Trophoblast cell (in vitro differentiated cells and primary cell): Measurements from ENCODE around the gene TEKTIP1.

ENCODE experiments used
- DNase-seq, 2 donors: peaks; one replicate each; pipeline ENCODE4 v3.0.0-alpha.2; 2016
- H2AFZ ChIP-seq: 2 replicates; pipeline ENCODE4 v1.6.1; 2013; ENCODE audit warnings: low read length, moderate library complexity, mild to moderate bottlenecking; ENCODE audit not compliant: insufficient read depth, poor library complexity
- H2AK5ac ChIP-seq: 2 replicates; pipeline ENCODE4 v1.6.1; 2013; ENCODE audit warnings: mild to moderate bottlenecking, low read length
- H2BK120ac ChIP-seq: 2 replicates; pipeline ENCODE4 v1.6.1; 2013; ENCODE audit warnings: low read length, mild to moderate bottlenecking, moderate library complexity; ENCODE audit not compliant: insufficient read depth, poor library complexity
- H2BK12ac ChIP-seq: 2 replicates; pipeline ENCODE4 v1.6.1; 2013; ENCODE audit warnings: mild to moderate bottlenecking, low read length, moderate library complexity
- H2BK5ac ChIP-seq: 2 replicates; pipeline ENCODE4 v1.6.1; 2013; ENCODE audit warnings: low read length, low read depth, moderate library complexity, mild to moderate bottlenecking; ENCODE audit not compliant: poor library complexity
- H3K14ac ChIP-seq: 2 replicates; pipeline ENCODE4 v1.6.1; 2013; ENCODE audit warnings: mild to moderate bottlenecking, low read length
- H3K18ac ChIP-seq: 2 replicates; pipeline ENCODE4 v1.6.1; 2013; ENCODE audit warnings: mild to moderate bottlenecking, low read length
- H3K23ac ChIP-seq: 2 replicates; pipeline ENCODE4 v1.6.1; 2013; ENCODE audit warnings: low read length
- H3K27ac ChIP-seq: 2 replicates; pipeline ENCODE4 v1.5.1; 2013; ENCODE audit warnings: low read depth, mild to moderate bottlenecking, inconsistent platforms, low read length, moderate library complexity
- H3K27me3 ChIP-seq: 2 replicates; pipeline ENCODE4 v1.6.1; 2013; ENCODE audit warnings: inconsistent platforms, mild to moderate bottlenecking, low read length, moderate library complexity; ENCODE audit not compliant: insufficient read depth
- H3K36me3 ChIP-seq, 2 experiments: 1 replicate in 1 of 2; 2 replicates in 1 of 2; pipeline ENCODE4 v1.6.1; 2013; ENCODE audit warnings: low read length in 2 of 2, mild to moderate bottlenecking in 2 of 2, moderate library complexity in 1 of 2; ENCODE audit not compliant: insufficient read depth in 2 of 2, control insufficient read depth in 1 of 2
- H3K4ac ChIP-seq: 2 replicates; pipeline ENCODE4 v1.6.1; 2013; ENCODE audit warnings: low read depth, mild to moderate bottlenecking, low read length, moderate library complexity
- H3K4me1 ChIP-seq, 2 experiments: 1 replicate in 1 of 2; 2 replicates in 1 of 2; pipeline ENCODE4 v1.6.1; 2013; ENCODE audit warnings: low read length in 2 of 2, mild to moderate bottlenecking in 2 of 2, moderate library complexity in 1 of 2; ENCODE audit not compliant: insufficient read depth in 2 of 2, control insufficient read depth in 1 of 2
- H3K4me2 ChIP-seq: 2 replicates; pipeline ENCODE4 v1.6.1; 2013; ENCODE audit warnings: inconsistent platforms, mild to moderate bottlenecking, low read length, moderate library complexity
- H3K4me3 ChIP-seq: 2 replicates; pipeline ENCODE4 v1.5.1; 2013; ENCODE audit warnings: mild to moderate bottlenecking, low read depth, low read length, inconsistent platforms
- H3K79me1 ChIP-seq: one replicate; pipeline ENCODE4 v1.6.1; 2013; ENCODE audit warnings: low read length
- H3K79me2 ChIP-seq: 2 replicates; pipeline ENCODE4 v1.6.1; 2013; ENCODE audit warnings: low read length, mild to moderate bottlenecking; ENCODE audit not compliant: control insufficient read depth, insufficient read depth, poor library complexity
- H3K9ac ChIP-seq: 2 replicates; pipeline ENCODE4 v1.6.1; 2013; ENCODE audit warnings: mild to moderate bottlenecking, low read length
- H3K9me3 ChIP-seq: 2 replicates; pipeline ENCODE4 v1.6.1; 2013; ENCODE audit warnings: low read depth, mild to moderate bottlenecking, control low read depth, inconsistent platforms, low read length; ENCODE audit not compliant: insufficient read depth
- H4K12ac ChIP-seq: 2 replicates; pipeline ENCODE4 v1.6.1; 2013; ENCODE audit warnings: low read depth, mild to moderate bottlenecking, low read length, moderate library complexity
- H4K8ac ChIP-seq: 2 replicates; pipeline ENCODE4 v1.6.1; 2013; ENCODE audit warnings: low read depth, mild to moderate bottlenecking, low read length, moderate library complexity
- H4K91ac ChIP-seq: one replicate; pipeline ENCODE4 v1.6.1; 2013; ENCODE audit warnings: low read depth, mild to moderate bottlenecking, low read length, moderate library complexity
- WGBS: extraction: QIAGEN DNeasy Blood & Tissue Kit; methylation state at CpG from one replicate; pipeline ENCODE4 v1.1.7; 2013; ENCODE audit warnings: missing lambda C conversion rate; ENCODE audit not compliant: insufficient read length, insufficient coverage; ENCODE audit errors: extremely low coverage; 5-methylcytosine and 5-hydroxymethylcytosine counted together

Gene TEKTIP1

DNA sequence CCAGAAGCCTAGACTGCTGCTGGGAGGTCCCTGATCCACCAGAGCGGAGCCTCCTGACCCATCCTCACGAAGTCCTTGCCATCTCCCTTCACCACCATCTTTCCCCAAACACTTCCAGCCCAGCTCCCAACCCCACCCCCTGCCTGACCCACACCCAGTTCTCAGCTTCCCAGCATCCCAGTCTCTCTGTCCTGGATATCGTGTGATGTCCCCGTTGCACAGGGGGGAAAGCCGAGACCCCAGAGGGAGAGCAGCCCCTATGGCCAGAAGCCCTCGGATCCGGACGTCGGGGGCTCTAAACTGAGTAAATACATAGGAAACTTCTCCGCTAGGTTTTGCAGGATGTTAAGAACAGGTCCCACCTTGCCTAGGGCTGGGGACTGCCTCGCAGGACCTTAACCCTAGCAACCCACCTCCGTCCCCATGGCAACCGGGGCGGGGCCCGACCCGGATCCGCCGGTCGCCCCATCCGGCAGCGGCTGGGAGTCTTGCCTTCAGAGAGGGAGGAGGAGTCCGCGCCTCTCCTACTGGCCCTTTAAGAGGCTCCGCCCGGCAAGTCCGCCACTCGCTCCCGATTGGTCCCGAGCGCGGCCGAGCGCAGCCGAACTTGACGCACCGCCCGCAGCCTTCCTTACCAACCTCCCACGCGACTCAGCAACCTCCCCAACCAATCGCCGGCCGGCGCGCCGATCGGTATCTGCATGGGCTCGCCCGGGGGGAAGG lies 33.3 kb downstream of the TEKTIP1 start:
- H3K4ac ChIP-seq, result peak overlapping the region; percentile 35
- H3K4me2 ChIP-seq, result peak overlapping the region; percentile 61
- peak overlapping the region; percentile 36 for H2BK120ac ChIP-seq
- peak overlapping the region; percentile 73 for H4K91ac ChIP-seq
- peak overlapping the region; percentile 74 for H3K18ac ChIP-seq
- peaks cover 20% of the 10 kb centered on the region in 2 experiments for H3K36me3 ChIP-seq
- no peak overlapping the region for H3K4me3 ChIP-seq
- DNase-seq, result peak; percentile 100
- peak overlapping the region; percentile 59 for H4K12ac ChIP-seq
- no CpG with 5 or more reads among the region's 48 CpGs for whole genome bisulfite sequencing
- H3K4me1 ChIP-seq, result peaks cover 17 to 20% of the 10 kb centered on the region in 2 experiments
- peak overlapping the region; percentile 45 for H2AFZ ChIP-seq
- H3K23ac ChIP-seq, result no peak overlapping the region
- H2BK5ac ChIP-seq, result peak overlapping the region; percentile 33
- peak overlapping the region; percentile 60 for H2AK5ac ChIP-seq
- H2BK12ac ChIP-seq, result peak overlapping the region; percentile 69
- H4K8ac ChIP-seq, result peak overlapping the region; percentile 76
- H3K27ac ChIP-seq, result peak overlapping the region; percentile 31
- peaks cover 8% of the 10 kb centered on the region for H3K79me2 ChIP-seq
- peaks cover 2% of the 10 kb centered on the region for H3K9me3 ChIP-seq
- no peak overlapping the region for H3K9ac ChIP-seq
- no peaks in the 10 kb centered on the region for H3K27me3 ChIP-seq
- H3K79me1 ChIP-seq, result peaks cover 13% of the 10 kb centered on the region
- peak overlapping the region; percentile 62 for H3K14ac ChIP-seq

DNA sequence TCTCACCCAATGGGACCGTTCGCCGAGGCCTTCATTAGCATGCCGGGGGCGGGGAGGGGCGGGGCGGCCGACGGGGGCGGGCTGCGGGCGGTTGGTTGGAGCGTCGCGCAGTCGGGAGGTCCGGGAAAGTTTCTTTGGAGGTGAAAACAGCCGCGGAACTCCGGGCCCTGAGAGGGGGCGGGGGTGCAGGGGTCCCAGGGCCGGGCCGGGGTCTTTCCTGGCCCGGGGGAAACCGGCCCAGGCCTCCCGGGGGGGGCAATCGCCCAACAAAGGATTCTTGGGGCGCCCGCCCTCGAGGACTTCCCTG lies 33.8 kb downstream of the TEKTIP1 start, which contains the start of gene HMG20B:
Gene HMG20B, plus strand, starts transcription at position 90 of the 307 bp plus-strand sequence. CDS start 366 bp downstream, outside the sequence.
- Histone ChIP-seq H3K9me3 (peaks cover 2% of the 10 kb centered on the region), H4K8ac (peak within 1 kb of the TSS; percentile 81), H3K23ac (no peak within 1 kb of the TSS), H3K9ac (peak within 1 kb of the TSS; percentile 85), H3K36me3 (peaks cover 20 to 23% of the 10 kb centered on the region in 2 experiments), H2AK5ac (peak within 1 kb of the TSS; percentile 60), H3K4me2 (peak within 1 kb of the TSS; percentile 98), H3K79me1 (peaks cover 13% of the 10 kb centered on the region), H3K4ac (peak within 1 kb of the TSS; percentile 80), H3K14ac (peak within 1 kb of the TSS; percentile 86), H3K79me2 (peaks cover 8% of the 10 kb centered on the region), H3K27ac (peak within 1 kb of the TSS; percentile 31), H2AFZ (peak within 1 kb of the TSS; percentile 45), H2BK12ac (peak within 1 kb of the TSS; percentile 69), H2BK5ac (peak within 1 kb of the TSS; percentile 82), H3K4me3 (peak within 1 kb of the TSS; percentile 80), H3K27me3 (no peaks in the 10 kb centered on the region), H4K91ac (peak within 1 kb of the TSS; percentile 81), H3K4me1 (peaks cover 17 to 20% of the 10 kb centered on the region in 2 experiments), H2BK120ac (peak within 1 kb of the TSS; percentile 86), H4K12ac (peak within 1 kb of the TSS; percentile 82), H3K18ac (peak within 1 kb of the TSS; percentile 98)
- WGBS, result no CpG with 5 or more reads among the region's 30 CpGs
- DNase-seq, result no peak

DNA sequence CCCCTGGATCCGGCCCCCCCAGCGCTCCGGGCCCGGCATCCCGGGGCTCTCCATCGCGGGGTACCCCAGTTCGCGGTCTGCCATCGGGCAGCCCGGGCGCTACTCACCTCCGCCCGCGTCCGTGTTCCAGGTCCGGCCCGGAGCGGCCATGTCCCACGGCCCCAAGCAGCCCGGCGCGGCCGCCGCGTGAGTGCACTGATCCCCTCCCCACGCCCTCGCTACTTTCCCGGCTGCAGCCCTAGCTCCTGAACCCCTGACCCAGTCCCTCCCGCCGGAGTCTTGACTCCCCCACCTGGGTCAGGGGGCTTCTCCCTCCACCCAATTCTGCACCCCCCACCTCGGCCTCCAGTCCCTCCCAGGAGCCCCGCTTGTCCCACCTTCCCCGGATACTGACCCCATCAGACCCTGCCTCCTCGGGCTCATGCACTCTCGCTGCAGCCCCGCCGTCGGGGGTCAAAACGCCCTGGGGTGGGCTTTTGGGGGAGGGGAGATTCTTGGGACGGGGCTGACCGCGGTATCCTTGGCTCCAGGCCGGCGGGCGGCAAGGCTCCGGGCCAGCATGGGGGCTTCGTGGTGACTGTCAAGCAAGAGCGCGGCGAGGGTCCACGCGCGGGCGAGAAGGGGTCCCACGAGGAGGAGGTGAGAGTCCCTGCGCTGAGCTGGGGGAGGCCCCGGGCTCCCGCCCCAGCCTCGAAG lies 34.3 kb downstream of the TEKTIP1 start:
- Histone ChIP-seq H3K4me2 (peak overlapping the region; percentile 98), H2AK5ac (peak overlapping the region; percentile 52), H2AFZ (no peak overlapping the region), H2BK5ac (peak overlapping the region; percentile 82), H4K91ac (peak overlapping the region; percentile 81), H2BK12ac (no peak overlapping the region), H3K14ac (peak overlapping the region; percentile 86), H3K4me1 (peaks cover 17 to 20% of the 10 kb centered on the region in 2 experiments), H3K27me3 (no peaks in the 10 kb centered on the region), H4K12ac (peak overlapping the region; percentile 82), H3K23ac (no peak overlapping the region), H3K79me1 (peaks cover 13% of the 10 kb centered on the region), H2BK120ac (peak overlapping the region; percentile 86), H4K8ac (peak overlapping the region; percentile 81), H3K36me3 (peaks cover 20 to 28% of the 10 kb centered on the region in 2 experiments), H3K27ac (peak overlapping the region; percentile 17), H3K9ac (peak overlapping the region; percentile 85), H3K9me3 (peaks cover 2% of the 10 kb centered on the region), H3K4me3 (peak overlapping the region; percentile 80), H3K4ac (peak overlapping the region; percentile 80), H3K18ac (peak overlapping the region; percentile 98), H3K79me2 (peaks cover 8% of the 10 kb centered on the region)
- WGBS, result no CpG with 5 or more reads among the region's 60 CpGs
- peak in 1 of 2 donors; percentile 46 for DNase-seq

DNA sequence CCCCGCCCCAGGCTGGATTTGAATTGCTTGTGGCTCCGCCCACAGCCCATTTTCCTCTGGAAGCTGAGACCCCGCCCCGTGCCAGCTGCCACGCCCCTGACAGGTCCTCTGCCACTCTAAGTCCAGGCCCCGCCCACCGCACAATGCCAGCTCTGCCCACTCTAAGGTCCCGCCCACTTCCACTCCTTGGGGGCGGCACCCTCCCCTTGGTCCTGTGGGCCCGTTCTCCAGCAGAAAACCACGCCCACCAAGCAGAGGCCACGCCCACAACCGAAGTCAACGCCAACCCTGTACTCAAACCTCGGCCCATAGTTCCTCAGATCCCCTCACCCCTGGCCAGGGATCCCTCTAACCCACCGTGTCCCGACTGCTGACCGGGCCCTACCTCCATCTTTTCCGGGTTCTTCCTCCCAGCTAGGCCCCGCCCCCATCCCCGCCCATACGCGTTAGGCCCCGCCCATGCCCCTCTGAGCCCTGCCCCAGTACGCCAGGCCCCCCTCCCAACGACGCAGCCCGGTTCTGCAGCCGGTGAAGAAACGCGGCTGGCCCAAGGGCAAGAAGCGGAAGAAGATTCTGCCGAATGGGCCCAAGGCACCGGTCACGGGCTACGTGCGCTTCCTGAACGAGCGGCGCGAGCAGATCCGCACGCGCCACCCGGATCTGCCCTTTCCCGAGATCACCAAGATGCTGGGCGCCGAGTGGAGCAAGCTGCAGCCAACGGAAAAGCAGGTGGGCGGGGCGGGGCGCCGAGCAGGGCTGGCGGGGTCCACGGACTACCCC lies 35.1 kb downstream of the TEKTIP1 start:
- H4K12ac ChIP-seq, result peak overlapping the region; percentile 71
- H3K23ac ChIP-seq, result no peak overlapping the region
- H3K4me3 ChIP-seq, result peak overlapping the region; percentile 80
- H2BK120ac ChIP-seq, result no peak overlapping the region
- H2BK5ac ChIP-seq, result no peak overlapping the region
- H3K9me3 ChIP-seq, result peaks cover 2% of the 10 kb centered on the region
- H4K91ac ChIP-seq, result no peak overlapping the region
- H3K36me3 ChIP-seq, result peaks cover 20 to 31% of the 10 kb centered on the region in 2 experiments
- H4K8ac ChIP-seq, result peak overlapping the region; percentile 17
- no peak overlapping the region for H3K9ac ChIP-seq
- no peak overlapping the region for H2AFZ ChIP-seq
- H3K79me2 ChIP-seq, result peaks cover 8% of the 10 kb centered on the region
- no peak overlapping the region for H3K27ac ChIP-seq
- no peak overlapping the region for H2BK12ac ChIP-seq
- peak overlapping the region; percentile 47 for H2AK5ac ChIP-seq
- peaks cover 13% of the 10 kb centered on the region for H3K79me1 ChIP-seq
- H3K4me1 ChIP-seq, result peaks cover 17% of the 10 kb centered on the region in 2 experiments
- no peaks in the 10 kb centered on the region for H3K27me3 ChIP-seq
- DNase-seq, result peak; percentile 99 to 100
- no peak overlapping the region for H3K14ac ChIP-seq
- H3K4ac ChIP-seq, result no peak overlapping the region
- peak overlapping the region; percentile 98 for H3K4me2 ChIP-seq
- WGBS, result no CpG with 5 or more reads among the region's 55 CpGs
- H3K18ac ChIP-seq, result peak overlapping the region; percentile 46
